NCI-H1105 treated with DMSO at 0.1 percent for 48 hours (cell line): ENCODE measurements around the gene CRYGA.
"Not testable (repeated sequence)": the region's sequence is repeated elsewhere in the genome, so short reads cannot be mapped to it uniquely, and the experiment has no call there.

ENCODE experiments used
- DNase-seq: peaks from one replicate; lab custom pipeline; 2025; lab: John Stamatoyannopoulos, UW

CRYGA gene

DNA sequence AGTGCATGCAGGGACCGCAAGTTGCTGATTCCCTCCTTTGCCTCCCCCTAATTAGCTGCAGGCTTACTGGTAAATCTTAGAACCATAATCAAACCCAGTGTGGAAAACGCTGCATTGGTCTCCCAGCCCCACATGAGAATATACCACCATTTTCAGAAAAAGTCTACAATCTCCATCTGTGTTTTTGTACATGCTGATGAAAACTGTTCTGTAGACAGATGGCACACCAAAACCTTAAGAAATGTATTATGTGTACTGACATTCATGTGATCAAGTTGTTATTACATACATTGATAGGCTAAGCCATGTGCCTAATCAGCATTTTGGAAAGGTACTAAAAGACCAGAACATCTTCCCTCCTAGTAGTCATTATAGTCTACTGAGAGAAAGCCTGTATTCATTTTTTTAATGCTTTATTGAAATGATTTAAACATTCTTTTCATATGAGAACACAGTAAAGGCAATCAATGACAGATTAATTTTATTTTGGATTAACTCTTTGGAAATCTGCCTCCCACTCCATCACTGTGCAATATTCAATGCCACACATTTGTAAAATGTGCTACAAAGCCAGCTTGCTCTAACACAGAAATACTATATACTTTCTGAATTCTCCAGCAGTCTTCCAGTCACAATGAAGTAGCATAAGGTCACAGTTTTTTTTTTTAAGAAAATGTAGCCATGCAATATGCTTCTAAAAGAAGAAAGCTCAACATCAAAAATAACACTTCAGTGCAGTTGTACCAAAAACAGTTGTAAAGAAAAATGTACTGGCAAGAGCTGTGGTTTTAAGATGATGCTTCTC is 1.8 kb upstream of the CRYGA start:
- DNase-seq, result no peak

DNA sequence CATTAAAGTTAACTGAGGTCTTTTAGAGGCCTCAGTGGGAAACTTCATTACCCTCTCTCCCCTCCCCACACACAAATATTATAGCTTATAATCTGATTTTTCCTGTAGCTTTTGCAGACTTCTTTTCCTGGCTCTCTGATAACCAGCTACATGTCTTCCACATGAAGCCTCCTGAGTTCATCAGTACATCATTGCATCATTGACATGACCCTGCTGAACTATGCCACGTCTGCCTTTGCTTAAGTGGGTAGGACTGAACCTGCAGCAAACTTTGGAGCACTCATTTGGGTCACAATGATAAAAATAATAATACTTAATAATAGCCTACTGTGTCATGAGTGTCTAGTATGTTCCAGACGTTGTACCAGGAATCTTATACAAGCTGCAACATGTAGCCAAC is 7.0 kb downstream of the CRYGA start:
- DNase-seq, result no peak

DNA sequence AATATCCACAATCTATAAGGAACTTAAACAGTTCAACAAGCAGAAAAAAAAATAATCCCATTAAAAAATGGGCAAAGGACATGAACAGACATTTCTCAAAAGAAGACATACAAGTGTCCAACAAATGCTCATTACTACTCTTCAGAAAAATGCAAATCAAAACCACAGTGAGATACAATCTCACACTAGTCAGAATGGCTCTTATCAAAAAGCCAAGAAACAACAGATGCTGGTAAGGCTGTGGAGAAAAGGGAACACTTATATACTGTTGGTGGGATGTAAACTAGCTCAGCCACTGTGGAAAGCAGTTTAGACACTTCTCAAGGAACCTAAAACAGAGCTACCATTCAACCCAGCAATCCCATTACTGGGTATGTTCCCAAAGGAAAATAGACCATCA is 10.2 kb downstream of the CRYGA start:
- DNase-seq, result peak; percentile 78

DNA sequence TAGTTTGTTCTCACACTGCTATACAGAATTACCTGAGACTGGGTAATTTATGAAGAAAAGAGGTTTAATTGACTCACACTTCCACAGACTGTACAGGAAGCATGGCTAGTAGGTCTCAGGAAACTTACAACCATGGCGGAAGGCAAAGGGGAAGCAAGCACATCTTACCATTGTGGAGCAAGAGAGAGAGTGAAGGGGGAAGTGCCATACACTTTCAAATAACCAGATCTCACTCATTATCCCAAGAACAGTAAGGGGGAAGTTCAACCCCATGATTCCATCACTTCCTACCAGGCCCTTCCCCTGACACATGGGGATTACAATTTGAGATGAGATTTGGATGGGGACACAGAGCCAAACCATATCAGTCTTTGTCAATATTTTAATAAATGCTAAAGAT is 12.4 kb downstream of the CRYGA start:
- no peak for DNase-seq

DNA sequence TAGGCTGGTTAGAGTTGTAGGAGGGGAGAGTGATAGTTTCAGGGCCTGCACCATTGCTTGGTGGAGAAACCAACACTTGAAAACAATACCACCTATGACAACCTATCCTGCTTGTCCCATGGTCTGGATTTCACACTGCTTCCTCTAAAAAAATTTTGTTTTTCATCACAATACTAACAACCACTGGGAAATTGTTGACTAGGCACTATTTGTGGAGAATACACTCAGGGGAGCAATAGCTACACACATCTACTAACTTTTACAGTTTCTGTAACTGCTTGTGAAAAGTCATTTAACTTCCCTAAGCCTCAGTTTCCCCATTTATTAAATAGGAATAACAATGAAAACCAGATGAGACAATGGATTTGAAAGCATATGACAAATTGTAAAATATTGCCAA is 13.3 kb downstream of the CRYGA start:
- DNase-seq, result no peak

DNA sequence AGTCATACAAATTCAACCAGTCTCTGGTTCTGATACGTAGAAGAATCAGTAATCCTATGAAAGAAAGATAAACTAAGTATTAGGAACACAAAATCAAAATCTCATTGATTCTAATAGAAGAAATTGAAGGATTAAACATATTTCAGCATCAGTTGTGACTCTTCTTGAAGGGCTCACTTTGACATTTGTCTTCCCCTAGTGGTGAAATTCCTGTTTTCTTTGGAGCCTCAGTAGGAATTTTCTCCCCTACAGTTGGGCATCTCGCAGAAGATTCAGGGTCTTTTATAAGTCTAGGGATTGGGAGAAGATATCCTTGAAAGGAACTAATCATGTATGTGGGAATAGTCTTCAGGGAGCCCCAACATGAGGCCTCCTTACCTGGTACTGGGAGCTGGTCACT is 14.6 kb downstream of the CRYGA start:
- DNase-seq, result no peak

DNA sequence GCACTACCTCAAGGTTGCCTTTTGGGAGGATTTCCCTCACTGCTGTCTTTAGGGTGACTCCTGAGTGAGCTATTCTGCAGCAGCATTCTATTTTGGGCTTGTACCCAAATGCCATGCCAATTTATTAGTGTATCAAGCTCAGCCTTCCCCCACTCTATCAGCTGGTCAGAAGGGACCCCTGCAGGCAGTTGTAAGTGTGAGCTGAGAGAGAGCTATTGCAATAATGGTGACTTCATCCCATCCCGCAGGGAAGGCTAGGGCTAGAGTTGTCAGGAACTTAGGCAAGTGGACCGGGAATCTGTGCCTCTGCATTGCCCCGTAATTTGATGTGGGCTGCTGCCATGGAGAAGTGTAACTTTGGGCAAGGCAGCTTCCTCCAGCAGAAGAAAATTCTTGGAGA is 15.6 kb downstream of the CRYGA start:
- no peak for DNase-seq

DNA sequence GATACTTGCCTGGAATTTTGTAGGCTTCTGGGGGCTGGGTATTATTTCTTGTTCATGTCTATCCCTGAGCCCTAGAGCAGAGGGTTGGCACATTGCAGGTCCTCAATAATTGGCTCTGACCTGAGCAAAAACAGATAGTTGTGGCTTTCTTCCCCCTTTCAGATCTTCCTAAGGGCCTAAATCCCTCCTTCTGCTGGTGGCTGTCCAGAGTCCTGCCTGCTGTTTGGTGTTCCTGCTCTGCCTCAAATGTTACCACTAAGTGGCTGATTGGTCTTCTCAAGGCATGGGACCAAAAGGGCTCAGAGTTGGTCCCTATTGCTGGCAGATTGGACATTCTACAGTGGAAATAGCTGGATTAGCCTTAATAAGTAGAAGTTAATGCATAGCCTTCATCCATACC is 16.4 kb downstream of the CRYGA start:
- no peak for DNase-seq

DNA sequence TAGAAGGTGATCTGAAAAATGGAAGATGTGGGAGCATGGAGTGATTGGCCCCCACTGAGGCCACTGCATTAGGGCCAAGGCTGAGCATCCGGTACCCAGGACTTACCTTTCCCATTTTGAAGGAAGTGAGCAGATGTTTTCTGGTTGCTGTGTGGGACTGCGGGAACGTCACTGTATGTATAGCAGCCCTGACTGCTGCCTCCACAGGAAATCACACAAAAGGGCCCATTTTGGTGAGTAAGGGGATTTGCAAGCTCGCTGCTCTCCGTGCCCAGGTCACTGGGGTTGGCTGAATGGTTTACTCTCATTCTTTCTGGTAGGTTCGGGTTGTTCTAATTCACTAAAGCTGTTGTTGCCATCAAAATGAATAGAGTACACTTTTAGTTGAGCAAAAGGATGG is 17.4 kb downstream of the CRYGA start, which contains the start of gene CRYGB:
Gene CRYGB, minus strand, starts transcription at position 153 of the 400 bp plus-strand sequence. Its CDS starts 38 bp downstream, at position 115.
- DNase-seq, result no peak

DNA sequence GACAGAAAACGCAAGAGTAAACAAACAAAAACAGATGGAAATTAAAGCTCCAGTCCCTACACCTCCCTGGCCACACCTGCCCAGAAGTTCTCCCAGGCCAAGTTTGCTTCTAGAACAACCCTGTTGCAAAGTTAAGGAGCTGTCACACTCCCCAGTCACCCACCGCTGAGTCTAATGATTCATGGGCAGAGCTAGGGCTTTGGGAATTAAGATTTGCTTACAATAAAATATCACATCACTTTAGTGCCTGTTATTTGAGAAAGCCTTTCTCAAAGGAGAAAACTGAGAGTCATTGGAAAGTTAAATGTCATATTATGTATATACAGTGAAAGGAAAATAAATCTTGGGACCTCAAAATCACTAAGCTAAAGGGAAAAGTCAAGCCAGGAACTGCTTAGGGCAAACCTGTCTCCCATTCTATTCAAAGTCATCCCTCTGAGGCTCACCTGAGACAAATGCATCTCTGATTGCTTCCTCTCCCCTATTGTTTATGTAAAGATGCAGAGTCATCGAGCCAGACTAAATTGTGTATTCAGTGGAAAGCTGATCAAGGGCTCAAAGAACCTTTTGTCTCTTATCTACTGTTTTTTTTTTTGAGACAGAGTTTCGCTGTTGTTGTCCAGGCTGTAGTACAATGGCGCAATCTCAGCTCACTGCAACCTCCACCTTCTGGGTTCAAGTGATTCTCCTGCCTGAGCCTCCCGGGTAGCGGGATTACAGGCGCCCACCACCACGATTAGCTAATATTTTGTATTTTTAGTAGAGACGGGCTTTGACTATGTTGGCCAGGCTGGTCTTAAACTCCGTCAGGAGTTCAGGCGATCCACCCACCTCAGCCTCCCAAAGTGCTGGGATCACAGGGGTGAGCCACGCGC is 20.2 kb downstream of the CRYGA start:
- peak; percentile 56 for DNase-seq

DNA sequence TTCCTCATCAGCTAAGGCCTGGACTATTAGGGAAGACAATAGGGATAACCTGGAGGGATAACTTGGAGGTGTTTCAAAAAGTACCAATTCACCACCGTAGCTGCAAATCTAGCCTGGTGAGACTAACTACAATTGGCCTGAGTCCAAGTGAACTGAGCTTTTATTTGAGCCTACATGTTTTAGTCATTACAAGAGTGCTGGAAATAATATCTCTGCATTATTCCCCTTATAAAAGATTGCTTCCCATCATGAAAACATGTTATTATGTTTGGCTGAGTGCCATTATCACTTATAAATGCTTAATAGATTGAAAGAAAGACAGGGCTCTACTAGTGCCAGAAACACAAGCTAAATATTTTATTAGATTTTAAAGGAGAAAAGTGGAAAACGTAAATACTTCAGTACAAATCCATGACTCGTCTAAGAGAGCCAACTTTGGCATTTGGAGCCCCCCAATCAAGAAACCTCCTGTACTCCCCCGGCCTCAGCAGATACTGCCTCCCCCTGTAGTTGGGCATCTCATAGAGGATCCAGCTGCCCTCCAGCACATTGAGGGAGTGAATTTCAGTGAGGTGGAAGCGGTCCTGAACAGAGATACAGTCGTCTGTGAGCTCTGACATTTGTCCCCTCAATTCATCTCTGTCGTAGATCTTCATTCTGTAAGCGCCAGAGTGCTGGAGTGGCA is 21.0 kb downstream of the CRYGA start:
- DNase-seq, result peak; percentile 98

DNA sequence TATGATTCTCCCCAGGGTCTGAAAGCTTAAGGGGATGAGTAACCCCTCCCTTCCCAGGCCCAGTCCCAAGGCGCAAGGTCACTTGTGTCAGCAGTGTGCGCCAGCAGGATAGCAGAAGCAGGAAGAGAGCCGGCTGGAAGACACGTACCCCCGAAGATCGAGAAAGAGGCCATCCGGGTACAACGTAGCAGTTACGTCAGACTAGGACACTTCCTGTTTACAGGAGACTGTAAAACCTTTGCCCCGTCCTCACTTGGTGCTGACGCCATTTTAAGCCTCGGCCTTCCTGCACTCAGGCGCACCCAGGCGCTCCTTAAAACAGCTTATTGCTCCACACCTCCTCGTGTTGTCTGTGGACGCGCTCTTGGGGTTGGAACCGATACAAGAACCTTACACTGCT is 23.9 kb downstream of the CRYGA start:
- DNase-seq, result no peak

DNA sequence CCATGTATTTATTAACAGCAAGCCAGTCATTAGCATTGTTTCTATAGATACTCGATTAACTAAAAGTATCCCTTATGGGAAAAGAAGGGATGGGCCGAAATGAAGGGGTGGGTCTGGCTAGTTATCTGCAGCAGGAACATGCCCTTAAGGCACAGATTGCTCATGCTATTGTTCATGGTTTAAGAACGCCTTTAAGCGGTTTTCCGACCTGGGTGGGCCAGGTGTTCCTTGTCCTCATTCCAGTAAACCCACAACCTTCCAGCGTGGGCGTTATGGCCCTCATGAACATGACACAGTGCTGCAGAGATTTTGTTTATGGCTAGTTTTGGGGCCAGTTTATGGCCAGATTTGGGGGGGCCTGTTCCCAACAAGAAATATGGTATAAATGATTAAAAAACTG is 25.1 kb downstream of the CRYGA start:
- not testable (repeated sequence) for DNase-seq

DNA sequence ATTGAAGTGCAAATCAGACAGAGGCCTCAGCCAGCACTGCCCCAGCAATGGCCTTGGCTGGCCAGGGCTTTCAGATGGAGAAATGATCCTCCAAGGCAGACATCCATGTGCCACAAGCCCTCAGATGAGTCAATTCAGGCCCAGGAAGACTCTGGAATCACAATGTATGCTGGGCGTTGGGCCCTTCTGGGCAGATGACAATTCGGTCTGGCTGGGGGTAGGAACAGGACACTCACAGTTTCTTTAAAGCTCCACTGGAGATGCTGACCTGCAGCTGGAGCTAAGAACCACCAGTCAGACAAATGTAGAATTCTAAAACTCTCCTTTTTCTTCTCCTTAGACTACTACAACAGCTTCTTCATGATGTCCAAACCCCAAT is 26.7 kb downstream of the CRYGA start:
- no peak for DNase-seq

DNA sequence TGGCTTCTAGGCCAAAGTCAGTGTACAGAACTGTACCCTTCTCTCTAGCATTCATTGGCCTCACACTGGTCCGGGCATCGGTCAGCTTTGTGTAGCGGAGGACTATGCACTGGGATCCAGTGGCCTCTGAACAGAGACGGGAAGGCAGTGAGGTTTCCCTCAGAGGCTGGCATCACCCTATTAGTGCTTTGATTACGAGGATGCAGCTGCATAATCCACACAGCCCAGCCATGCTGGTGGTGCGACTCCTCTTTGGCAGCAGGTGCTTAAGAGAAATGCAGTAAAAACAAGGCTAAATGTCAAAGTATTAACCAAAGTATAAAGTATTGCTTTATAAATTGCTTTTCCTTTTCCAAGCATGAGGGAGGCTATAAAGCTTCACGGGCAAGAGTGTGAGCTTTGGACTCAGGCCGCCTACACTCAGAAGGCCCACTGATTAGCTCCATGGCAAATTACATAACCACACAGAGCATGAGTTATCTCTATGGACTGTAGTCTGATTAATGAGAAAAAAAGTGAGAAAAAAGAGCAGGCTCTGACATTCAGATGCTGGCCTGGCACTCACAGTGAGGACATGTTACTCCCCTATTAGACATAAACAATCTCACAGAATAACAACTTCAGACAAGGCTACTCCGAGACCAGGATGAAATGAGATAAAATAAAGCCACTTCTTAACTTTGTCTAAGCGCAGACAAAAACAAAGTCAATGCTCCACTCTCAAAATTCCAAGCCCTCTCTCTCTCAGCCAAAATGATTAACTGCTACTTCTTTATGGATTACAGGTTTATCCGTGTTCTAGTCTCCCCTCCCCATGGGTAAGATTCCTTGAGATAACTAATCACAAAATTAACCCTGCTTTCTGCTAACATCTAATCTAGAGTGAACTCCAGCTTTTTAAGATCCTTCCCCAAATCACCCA is 27.3 kb downstream of the CRYGA start:
- no peak for DNase-seq

DNA sequence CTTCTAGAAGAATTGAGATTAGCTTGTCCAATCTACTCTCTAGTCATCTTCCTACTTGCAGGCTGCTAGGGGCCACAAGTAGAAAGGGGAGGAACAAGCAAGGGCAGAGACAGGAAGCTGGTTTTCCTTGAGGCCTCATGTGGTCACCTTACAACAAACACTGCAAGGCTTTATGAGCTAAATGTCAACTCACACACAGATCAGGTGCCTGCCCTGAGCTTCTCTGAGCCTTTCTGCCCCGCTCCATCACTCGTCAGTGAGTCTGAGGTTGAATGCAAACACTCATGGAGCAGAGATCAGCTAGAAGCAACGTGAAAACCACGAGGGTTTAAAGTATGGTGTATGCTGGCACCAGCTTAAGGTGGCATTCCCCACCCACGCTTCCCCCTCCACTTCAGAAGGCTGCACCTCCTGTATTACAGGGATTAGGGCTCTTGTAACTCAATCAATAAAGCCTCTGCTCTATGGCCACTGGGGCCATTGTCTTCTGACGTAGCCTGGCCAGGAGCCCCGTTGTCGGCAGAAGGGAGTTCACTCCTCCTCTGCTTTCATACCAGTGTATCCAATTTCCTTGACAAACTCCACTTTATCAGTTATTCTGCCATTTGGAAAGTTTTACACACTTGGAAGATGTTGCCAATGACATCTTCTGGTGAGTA is 28.3 kb downstream of the CRYGA start:
- DNase-seq, result no peak

DNA sequence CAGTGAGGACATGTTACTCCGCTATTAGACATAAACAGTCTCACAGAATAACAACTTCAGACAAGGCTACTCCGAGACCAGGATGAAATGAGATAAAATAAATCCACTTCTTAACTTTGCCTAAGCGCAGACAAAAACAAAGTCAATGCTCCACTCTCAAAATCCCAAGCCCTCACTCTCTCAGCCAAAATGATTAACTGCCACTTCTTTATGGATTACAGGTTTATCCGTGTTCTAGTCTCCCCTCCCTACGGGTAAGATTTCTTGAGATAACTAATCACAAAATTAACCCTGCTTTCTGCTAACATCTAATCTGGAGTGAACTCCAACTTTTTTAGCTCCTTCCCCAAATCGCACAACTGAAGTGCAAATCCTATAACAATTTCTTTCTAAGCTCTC is 32.7 kb downstream of the CRYGA start:
- DNase-seq, result no peak

DNA sequence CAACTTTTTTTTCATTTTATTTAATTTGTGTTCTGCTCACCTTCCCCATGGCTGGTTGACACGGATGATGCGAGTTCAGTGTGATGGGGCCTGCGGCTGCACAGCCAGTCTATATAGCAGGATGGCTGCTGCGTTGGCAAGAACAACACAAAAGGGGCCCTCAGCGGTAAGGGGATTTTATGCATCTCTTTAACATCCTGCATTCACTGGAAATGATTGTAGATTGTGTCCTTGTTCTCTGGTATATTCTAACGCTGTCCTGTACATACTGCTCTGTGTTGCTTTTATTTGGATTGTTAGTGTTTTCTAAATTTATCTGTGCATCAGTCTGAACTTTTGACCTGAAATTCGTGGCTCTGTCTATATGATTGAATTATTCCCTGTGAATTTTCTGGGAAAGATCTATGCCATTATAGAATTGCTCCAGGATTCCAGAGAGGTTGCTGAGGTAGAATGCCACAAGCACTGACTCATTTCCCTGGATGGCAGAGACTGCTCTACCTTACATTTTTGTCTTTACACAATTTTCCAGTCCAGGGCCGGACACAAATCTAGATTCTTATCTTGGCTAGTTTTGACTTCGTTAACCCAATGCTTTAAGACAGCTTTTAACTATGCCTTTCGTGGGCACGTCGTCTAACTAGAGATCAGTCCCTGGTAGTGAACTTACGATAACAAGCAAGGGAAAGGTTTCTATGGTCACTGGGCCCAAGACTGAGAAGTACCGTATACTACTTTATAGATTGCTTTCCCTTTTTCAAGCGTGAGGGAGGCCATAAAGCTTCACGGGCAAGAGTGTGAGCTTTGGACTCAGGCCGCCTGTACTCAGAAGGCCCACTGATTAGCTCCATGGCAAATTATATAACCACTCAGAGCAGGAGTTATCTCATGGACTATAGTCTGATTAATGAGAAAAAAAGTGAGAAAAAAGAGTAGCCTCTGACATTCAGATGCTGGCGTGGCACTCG is 33.4 kb downstream of the CRYGA start, which contains the start of gene CRYGC:
Gene CRYGC, minus strand, starts transcription at position 85 of the 968 bp plus-strand sequence. Its CDS starts 36 bp downstream, at position 49.
- DNase-seq, result no peak

DNA sequence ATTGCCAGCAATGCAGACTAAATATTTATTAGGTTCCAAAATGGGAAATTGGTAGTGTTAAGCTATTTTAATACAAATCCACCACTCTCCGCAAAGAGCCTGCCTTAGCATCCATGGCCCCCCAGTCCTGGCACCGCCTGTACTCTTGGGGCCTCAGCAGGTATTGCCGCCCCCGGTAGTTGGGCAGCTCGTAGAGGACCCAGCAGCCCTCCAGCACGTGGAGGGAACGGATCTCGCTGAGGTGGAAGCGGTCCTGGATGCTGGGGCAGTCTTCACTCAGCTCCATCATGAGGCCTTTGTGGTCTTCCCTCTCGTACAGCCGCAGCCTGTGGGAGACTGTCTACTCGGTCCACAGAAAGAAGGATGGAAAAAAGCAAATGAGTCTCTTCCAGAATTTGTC is 35.3 kb downstream of the CRYGA start:
- DNase-seq, result no peak

DNA sequence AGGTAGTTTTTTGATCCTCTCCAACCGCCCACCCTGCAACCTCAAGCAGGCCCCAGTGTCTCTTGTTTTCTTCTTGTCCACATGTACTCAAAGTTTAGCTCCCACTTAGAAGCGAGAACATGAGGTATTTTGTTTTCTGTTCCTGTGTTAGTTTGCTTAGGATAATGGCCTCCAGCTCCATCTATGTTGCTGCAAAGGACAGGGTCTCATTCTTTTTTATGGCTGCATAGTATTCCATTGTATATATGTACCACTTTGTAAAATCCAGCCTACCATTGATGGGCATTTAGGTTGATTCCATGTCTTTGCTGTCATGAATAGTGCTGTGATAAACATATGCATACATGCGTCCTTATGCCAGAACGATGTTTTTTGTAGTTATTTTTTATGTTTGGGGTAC is 36.3 kb downstream of the CRYGA start:
- DNase-seq, result no peak
